ENCODE data around the gene GPR108. TPM values are rescaled to one million over a fixed set of nuclear protein-coding genes. Genes with fewer than 3 reads are reported as not detected.

Gene GPR108
- total and polyA plus RNA-seq, 2 of the 13 experiments (the other 11 are each of a cell fraction or from before 2014, with no cell fraction given): 36.4 to 63.0 TPM

GRCh38 chr19:6738787-6739389 is 1.5 kb upstream of the GPR108 start (continued):
- TF ChIP-seq ATF7 (IDR thresholded peaks at IDR 0.05) (no peak), ATF7 (CRISPR knock-in tag; IDR thresholded peaks at IDR 0.05) (no peak), EEA1 (CRISPR knock-in tag; IDR thresholded peaks at IDR 0.05; ENCODE audit: borderline replicate concordance) (no peak), SP2 (CRISPR knock-in tag; IDR thresholded peaks at IDR 0.05) (no peak), NKX3-1 (CRISPR knock-in tag; IDR thresholded peaks at IDR 0.05) (0 out of 2 replicates have a peak, but pooled peaks have one; percentile 42), JUNB (CRISPR knock-in tag; IDR thresholded peaks at IDR 0.05; ENCODE audit: borderline replicate concordance) (no peak), RFX5 (IDR thresholded peaks at IDR 0.05; ENCODE audit: low read depth, low read length) (no peak), ELF3 (CRISPR knock-in tag; IDR thresholded peaks at IDR 0.05) (0 out of 2 replicates have a peak, but pooled peaks have one; percentile 2), DNMT3B (CRISPR knock-in tag; conservative IDR thresholded peaks at IDR 0.05) (no peak), ZNF230 (CRISPR knock-in tag; IDR thresholded peaks at IDR 0.05) (no peak), CBX5 (CRISPR knock-in tag; IDR thresholded peaks at IDR 0.05; ENCODE audit: borderline replicate concordance) (0 out of 2 replicates have a peak, but pooled peaks have one; percentile 43), ZBTB37 (CRISPR knock-in tag; IDR thresholded peaks at IDR 0.05) (no peak), SP5 (CRISPR knock-in tag; IDR thresholded peaks at IDR 0.05; ENCODE audit: borderline replicate concordance, low read depth) (no peak), ZNF235 (CRISPR knock-in tag; IDR thresholded peaks at IDR 0.05; ENCODE audit: borderline replicate concordance) (peak; percentile 30; the same call in 1 of the 2 replicates), YEATS2 (CRISPR knock-in tag; IDR thresholded peaks at IDR 0.05; ENCODE audit: borderline replicate concordance) (no peak), ZNF558 (CRISPR knock-in tag; IDR thresholded peaks at IDR 0.05; ENCODE audit: borderline replicate concordance) (no peak), ZFP91 (CRISPR knock-in tag; IDR thresholded peaks at IDR 0.05; ENCODE audit: borderline replicate concordance) (peak; percentile 99; the same call in 1 of the 2 replicates), SAP130 (CRISPR knock-in tag; IDR thresholded peaks at IDR 0.05; ENCODE audit: low read depth) (peak; percentile 27), CREM (IDR thresholded peaks at IDR 0.05) (no peak), CREM (CRISPR knock-in tag; IDR thresholded peaks at IDR 0.05) (no peak), ZNF549 (CRISPR knock-in tag; IDR thresholded peaks at IDR 0.05) (no peak), ZFY (CRISPR knock-in tag; IDR thresholded peaks at IDR 0.05) (peak; percentile 43), ZNF10 (CRISPR knock-in tag; IDR thresholded peaks at IDR 0.05; ENCODE audit: borderline replicate concordance, low read depth) (no peak), PTBP1 (IDR thresholded peaks at IDR 0.05; ENCODE audit: low read depth, low read length, poor library complexity, severe bottlenecking) (no peak)
- TF ChIP-seq, protein P1, sequence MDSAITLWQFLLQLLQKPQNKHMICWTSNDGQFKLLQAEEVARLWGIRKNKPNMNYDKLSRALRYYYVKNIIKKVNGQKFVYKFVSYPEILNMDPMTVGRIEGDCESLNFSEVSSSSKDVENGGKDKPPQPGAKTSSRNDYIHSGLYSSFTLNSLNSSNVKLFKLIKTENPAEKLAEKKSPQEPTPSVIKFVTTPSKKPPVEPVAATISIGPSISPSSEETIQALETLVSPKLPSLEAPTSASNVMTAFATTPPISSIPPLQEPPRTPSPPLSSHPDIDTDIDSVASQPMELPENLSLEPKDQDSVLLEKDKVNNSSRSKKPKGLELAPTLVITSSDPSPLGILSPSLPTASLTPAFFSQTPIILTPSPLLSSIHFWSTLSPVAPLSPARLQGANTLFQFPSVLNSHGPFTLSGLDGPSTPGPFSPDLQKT (CRISPR knock-in tag; IDR thresholded peaks at IDR 0.05; ENCODE audit: borderline replicate concordance): no peak
- TF ChIP-seq, protein P2, sequence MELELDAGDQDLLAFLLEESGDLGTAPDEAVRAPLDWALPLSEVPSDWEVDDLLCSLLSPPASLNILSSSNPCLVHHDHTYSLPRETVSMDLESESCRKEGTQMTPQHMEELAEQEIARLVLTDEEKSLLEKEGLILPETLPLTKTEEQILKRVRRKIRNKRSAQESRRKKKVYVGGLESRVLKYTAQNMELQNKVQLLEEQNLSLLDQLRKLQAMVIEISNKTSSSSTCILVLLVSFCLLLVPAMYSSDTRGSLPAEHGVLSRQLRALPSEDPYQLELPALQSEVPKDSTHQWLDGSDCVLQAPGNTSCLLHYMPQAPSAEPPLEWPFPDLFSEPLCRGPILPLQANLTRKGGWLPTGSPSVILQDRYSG (CRISPR knock-in tag; IDR thresholded peaks at IDR 0.05): no peak
- TF ChIP-seq, protein P3, sequence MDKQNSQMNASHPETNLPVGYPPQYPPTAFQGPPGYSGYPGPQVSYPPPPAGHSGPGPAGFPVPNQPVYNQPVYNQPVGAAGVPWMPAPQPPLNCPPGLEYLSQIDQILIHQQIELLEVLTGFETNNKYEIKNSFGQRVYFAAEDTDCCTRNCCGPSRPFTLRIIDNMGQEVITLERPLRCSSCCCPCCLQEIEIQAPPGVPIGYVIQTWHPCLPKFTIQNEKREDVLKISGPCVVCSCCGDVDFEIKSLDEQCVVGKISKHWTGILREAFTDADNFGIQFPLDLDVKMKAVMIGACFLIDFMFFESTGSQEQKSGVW (CRISPR knock-in tag; IDR thresholded peaks at IDR 0.05; ENCODE audit: borderline replicate concordance): no peak
